ENCODE measurements around the gene SFMBT1.

GRCh38 chr3:53083521-53083920 lies 37.6 kb upstream of the SFMBT1 start:
- TF ChIP-seq CTCF (IDR thresholded peaks at IDR 0.05) (no peak), POLR2A (IDR thresholded peaks at IDR 0.05) (no peak)
